Measurements from ENCODE around the gene KRT13. TPM values are rescaled to one million over a fixed set of nuclear protein-coding genes. Genes with fewer than 3 reads are reported as not detected.

Gene KRT13
- total RNA-seq, 2 experiments from 2014 or later, result not detected

DNA sequence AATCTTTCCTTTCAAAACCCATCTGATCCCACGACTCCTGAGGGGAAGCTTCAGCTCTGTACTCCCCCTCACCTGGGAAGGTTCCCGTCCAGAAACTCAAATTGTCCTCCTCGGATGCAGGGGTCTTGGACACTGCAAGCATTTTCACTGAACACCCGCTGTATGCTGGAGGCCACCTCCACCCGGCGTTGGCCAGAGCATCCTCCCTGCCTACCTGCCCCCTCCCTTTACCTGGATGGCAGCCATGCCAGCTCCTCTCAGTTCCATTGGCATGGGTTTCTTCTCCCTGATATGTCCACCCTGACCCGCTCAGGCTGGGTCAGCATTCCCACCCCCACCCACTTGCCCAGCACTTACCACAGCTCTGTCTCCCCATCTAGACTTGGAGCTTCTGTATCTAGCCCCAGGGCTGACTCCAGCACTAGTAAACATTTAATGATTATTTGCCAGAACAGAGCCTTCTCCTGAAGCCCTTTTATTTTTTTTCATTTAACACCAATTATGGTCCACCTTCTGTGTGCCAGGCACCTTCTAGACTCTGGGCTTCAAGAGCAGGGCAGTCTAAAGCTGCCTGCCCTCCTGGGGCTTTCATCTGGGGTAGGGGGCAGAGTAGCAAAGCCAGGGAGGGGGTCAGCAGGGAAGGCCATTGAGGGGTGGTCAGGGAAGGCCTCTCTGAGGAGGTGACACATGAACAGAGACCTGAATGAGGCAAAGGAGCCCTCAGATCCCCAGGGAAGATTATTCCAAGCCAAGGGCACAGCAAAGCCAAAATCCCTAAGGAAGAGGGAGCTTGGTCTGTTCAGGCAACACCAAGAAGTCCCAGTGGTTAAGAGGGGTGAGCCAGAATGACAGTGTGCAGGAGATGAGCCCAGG lies 31.6 kb upstream of the KRT13 start:
- Mint-ChIP-seq H3K27ac (no peak overlapping the region), H3K27me3 (ENCODE audit: low read depth) (peaks cover 2% of the 10 kb centered on the region)
- DNase-seq, result no peak

DNA sequence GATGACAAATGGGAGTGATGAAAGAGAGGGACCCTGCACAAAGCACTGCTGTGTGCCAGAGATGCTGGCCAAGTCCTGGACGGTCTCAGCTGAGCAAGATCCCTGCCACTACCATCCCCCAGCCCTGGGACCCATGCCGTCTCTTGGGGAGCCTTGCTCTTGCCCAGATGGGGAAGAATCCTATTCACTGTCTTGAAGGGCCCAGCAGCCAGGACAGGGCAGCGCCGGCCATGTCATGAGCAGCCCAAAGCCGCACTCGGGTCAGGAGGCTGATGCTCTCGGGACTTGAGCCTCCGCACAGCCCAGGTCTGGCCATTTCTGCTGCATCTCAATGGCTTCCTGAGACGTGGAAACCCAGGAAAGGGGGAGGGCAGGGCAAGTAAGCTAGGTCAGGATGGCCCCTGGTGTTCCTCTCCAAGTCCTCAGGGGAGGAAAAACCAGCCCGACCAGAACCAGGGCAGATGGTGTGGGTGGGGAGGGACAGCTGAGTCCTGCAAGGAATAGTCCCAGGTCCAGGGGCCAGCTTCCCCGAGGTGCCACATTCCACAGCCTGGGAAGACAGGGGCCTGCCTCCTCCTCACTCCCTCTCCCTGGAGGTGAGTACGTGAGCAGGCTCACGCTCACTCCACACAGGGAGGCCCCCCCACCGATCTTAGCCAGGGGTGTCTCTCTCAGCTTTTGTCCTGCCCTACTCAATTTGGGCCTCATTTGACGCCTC lies 30.5 kb upstream of the KRT13 start:
- intact Hi-C loops (cut with micrococcal nuclease), result no loop called here
- peaks cover 6% of the 10 kb centered on the region for H3K27me3 Mint-ChIP-seq (ENCODE audit: low read depth)
- H3K36me3 Mint-ChIP-seq (ENCODE audit: low read depth), result no peaks in the 10 kb centered on the region
- H3K9me3 Mint-ChIP-seq, result no peaks in the 10 kb centered on the region
- CTCF ChIA-PET, result interaction anchor here (0.8 to 2.9 kb wide), 2 partner anchors 13 to 112 kb away, joined by 3 to 9 read pairs; no protein-coding TSS in a partner anchor
- no peaks in the 10 kb centered on the region for H3K4me1 Mint-ChIP-seq (ENCODE audit: low read depth)
- no peak overlapping the region for H3K27ac Mint-ChIP-seq
- H3K4me3 Mint-ChIP-seq, result no peak overlapping the region
- no peak for DNase-seq

More for the DNA sequence above, 31.6 kb upstream of the KRT13 start:
- Mint-ChIP-seq H3K36me3 (ENCODE audit: low read depth) (no peaks in the 10 kb centered on the region), H3K4me1 (ENCODE audit: low read depth) (no peaks in the 10 kb centered on the region), H3K9me3 (no peaks in the 10 kb centered on the region), H3K4me3 (no peak overlapping the region)
- intact Hi-C loops (cut with micrococcal nuclease), result no loop called here
- CTCF ChIA-PET, result interaction anchor here (2.9 kb wide), 1 partner anchor 12 kb away, joined by 9 read pairs; no protein-coding TSS in a partner anchor

DNA sequence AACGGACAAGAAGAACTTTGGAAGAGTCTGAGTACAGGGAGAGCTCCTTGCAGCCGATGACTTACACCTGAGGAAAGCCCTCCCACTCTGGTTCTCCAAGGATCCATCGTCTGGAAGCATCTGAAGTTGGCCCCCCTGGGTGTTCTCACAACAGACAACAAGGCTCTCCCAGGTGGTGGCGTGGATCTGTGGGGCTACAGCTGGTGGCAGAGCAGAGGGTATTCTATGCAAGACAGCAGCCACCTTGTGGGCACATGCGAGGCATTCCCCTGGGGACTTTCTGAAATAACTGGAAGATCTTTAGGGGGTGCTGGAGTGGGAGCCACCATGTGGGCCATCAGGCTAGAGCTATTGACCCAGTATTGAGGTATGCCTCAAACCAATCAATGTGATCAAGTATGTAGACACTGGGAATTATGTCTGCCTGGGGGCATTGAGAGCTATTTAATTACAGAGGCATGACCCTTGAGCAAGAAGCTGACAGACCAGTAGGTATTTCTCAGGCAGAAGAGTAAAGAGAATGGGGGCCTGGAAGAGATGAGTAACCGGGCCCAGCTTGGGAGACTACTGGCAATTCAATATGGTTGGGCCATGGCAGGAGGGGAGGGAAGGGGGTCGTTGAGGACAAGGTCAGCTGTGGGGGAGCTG lies 29.6 kb upstream of the KRT13 start:
- H3K4me1 Mint-ChIP-seq (ENCODE audit: low read depth), result no peaks in the 10 kb centered on the region
- H3K27me3 Mint-ChIP-seq (ENCODE audit: low read depth), result peaks cover 8% of the 10 kb centered on the region

DNA sequence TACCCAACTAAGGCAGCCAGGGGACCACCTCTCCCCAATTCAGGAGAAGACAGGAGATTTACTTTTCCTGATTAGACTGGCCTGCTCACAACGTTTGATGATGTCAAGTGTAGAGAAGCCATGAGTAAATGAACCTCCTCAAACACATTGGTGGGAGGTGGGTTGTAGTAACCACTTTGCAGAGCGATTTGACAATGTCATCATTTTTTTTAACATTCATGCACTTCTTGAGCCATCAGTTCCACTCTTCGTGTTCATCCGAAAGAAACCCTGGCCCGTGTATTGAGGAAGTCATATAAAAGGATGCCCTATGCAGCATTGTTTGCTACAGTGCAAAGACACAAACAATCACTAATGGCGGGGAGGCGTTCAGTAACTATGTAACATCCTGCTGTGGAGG lies 28.2 kb upstream of the KRT13 start:
- no peak for DNase-seq
- CTCF ChIA-PET, result interaction anchor here (0.6 to 1.6 kb wide), 2 partner anchors 15 to 57 kb away, joined by 3 to 8 read pairs; no protein-coding TSS in a partner anchor
- Mint-ChIP-seq H3K27ac (no peak overlapping the region), H3K4me1 (ENCODE audit: low read depth) (no peaks in the 10 kb centered on the region), H3K36me3 (ENCODE audit: low read depth) (no peaks in the 10 kb centered on the region), H3K9me3 (no peaks in the 10 kb centered on the region), H3K27me3 (ENCODE audit: low read depth) (peaks cover 22% of the 10 kb centered on the region), H3K4me3 (no peak overlapping the region)
- intact Hi-C loops (cut with micrococcal nuclease), result no loop called here

More for the DNA sequence above, 29.6 kb upstream of the KRT13 start:
- intact Hi-C loops (cut with micrococcal nuclease), result no loop called here
- H3K27ac Mint-ChIP-seq, result no peak overlapping the region
- CTCF ChIA-PET, result interaction anchor here (0.6 to 2.9 kb wide), 5 partner anchors 14 to 575 kb away, joined by 3 to 9 read pairs (median 4); no protein-coding TSS in a partner anchor
- H3K4me3 Mint-ChIP-seq, result no peak overlapping the region
- DNase-seq, result no peak
- H3K36me3 Mint-ChIP-seq (ENCODE audit: low read depth), result no peaks in the 10 kb centered on the region
- H3K9me3 Mint-ChIP-seq, result no peaks in the 10 kb centered on the region

DNA sequence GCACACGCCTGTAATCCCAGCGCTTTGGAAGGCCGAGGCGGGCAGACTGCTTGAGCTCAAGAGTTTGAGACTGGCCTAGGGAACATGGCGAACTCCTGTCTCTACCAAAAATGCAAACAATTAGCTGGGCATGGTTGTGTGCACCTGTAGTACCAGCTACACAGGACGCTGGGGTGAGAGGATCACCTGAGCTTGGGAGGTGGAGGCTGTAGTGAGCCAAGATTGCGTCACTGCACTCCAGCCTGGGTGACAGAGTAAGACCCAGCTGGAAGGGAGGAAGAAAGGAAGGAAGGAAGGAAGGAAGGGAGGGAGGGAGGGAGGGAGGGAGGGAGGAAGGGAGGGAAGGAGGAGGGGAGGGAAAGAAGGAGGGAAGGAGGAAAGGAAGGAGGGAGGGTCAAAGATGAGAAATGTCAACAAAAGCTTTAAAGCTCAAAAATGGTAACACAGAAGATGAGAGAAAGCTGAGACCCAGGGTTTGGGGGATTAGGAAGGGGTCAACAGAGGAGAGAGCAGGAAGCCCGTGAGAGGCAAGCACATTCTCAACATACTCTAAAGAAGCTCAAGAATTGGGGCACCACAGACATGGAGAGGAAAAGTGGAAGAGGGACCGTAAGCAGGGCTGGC lies 27.6 kb upstream of the KRT13 start:
- Mint-ChIP-seq H3K4me3 (no peak overlapping the region), H3K27me3 (ENCODE audit: low read depth) (peaks cover 27% of the 10 kb centered on the region), H3K4me1 (ENCODE audit: low read depth) (peaks cover 2% of the 10 kb centered on the region), H3K36me3 (ENCODE audit: low read depth) (no peaks in the 10 kb centered on the region), H3K27ac (no peak overlapping the region), H3K9me3 (no peaks in the 10 kb centered on the region)
- CTCF ChIA-PET, result interaction anchor here (0.6 to 1.6 kb wide), 4 partner anchors 16 to 133 kb away, joined by 3 to 8 read pairs (median 3); no protein-coding TSS in a partner anchor
- DNase-seq, result no peak
- intact Hi-C loops (cut with micrococcal nuclease), result no loop called here

DNA sequence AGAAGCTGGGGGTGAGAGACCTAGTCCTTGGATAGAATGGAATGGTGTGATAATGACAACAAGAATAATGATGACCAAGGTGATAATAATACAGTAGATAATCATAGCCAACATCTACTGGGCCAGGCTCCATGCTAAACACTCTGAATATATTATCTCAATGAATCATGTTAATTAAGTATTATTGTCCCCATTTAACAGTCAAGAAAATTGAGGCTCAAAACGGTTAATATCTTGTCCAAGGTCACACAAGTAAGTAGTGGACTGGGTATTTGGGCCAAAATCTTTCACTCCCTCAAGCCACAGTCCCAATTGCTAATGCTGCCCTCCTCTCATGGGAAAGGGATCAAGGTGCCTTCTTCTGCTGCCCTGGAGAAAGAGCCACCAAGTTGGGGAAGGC lies 26.6 kb upstream of the KRT13 start:
- no peak overlapping the region for H3K27ac Mint-ChIP-seq
- peaks cover 36% of the 10 kb centered on the region for H3K27me3 Mint-ChIP-seq (ENCODE audit: low read depth)
- H3K9me3 Mint-ChIP-seq, result no peaks in the 10 kb centered on the region
- H3K4me1 Mint-ChIP-seq (ENCODE audit: low read depth), result peaks cover 2% of the 10 kb centered on the region
- intact Hi-C loops (cut with micrococcal nuclease), result no loop called here
- CTCF ChIA-PET, result interaction anchor here (1.1 to 1.6 kb wide), 2 partner anchors 17 to 134 kb away, joined by 3 to 8 read pairs; no protein-coding TSS in a partner anchor
- DNase-seq, result no peak
- H3K4me3 Mint-ChIP-seq, result no peak overlapping the region
- no peaks in the 10 kb centered on the region for H3K36me3 Mint-ChIP-seq (ENCODE audit: low read depth)

DNA sequence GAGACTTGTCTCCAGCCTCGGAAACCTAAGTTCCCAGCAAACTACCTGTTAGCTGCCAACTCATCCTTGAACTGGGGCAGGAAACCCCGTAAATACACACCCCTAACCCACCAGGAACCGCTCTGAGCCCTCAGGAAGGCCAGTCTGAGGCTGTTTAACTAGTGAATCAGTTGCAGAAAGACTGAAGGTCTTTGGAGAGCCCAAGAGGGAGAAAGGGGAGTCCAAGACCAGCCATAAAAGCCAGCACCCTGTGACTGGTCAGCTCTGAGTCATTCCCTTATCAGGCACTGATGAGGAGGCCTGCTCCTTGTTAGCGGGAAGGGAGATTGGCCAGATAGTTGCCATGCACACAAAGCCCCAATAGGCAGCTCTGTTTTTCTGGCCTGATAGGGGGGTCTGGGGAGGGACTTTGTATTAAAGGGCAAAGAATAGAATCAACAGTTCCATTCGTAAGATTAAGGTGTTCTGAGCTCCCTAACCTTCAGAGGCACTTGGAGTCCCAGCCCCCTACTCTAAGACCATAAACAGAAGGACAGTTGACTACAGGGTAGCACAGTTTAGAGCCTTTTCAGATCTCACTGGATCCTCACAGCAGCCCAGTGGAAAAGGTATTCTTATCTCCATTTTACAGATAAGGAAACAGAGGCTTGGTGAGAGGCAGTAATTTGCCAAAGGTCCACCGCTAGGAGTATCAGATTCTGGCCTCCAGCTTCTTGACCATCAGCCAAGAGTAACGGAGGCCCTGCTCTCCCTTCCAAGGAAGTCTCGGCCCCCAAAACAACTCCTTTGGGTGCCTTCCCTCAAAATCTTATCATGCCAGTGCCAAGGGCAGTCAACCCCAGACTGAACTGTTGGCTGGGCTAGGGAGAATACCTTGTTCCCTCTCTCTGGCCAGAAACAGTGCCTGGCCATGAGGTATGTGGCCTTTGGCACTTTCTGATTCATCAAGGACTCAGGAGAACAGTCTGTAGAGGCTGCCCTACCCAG lies 24.9 kb upstream of the KRT13 start:
- intact Hi-C loops (cut with micrococcal nuclease), result no loop called here
- DNase-seq, result no peak
- peaks cover 2% of the 10 kb centered on the region for H3K4me1 Mint-ChIP-seq (ENCODE audit: low read depth)
- H3K27ac Mint-ChIP-seq, result no peak overlapping the region
- H3K36me3 Mint-ChIP-seq (ENCODE audit: low read depth), result no peaks in the 10 kb centered on the region
- no peaks in the 10 kb centered on the region for H3K9me3 Mint-ChIP-seq
- CTCF ChIA-PET, result interaction anchor here (2.8 kb wide), 1 partner anchor 18 kb away, joined by 12 read pairs; no protein-coding TSS in a partner anchor
- no peak overlapping the region for H3K4me3 Mint-ChIP-seq
- H3K27me3 Mint-ChIP-seq (ENCODE audit: low read depth), result peaks cover 43% of the 10 kb centered on the region

DNA sequence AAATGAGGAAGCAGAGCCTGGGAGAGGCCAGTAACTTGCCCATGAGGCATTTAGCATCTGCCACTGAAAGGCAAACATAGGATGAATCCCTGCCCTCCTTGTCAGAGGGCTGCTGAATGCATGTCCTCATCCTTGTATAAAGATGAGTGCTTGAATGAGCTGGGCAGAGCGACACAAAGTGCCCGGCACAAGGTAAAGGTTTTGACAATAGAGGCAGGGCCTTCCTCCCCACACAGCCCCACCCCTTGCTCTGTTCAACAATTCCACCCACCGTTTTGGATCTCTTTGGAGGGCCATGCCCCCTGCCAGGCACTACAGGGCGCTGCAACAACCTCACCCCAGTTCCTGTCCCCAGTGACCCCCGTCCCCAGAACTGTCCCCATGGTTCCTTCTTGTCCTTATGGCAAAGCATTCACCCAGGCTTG lies 24.1 kb upstream of the KRT13 start:
- CTCF ChIA-PET, result interaction anchor here (0.8 to 2.8 kb wide), 3 partner anchors 13 to 166 kb away, joined by 3 to 12 read pairs (median 3); no protein-coding TSS in a partner anchor
- intact Hi-C loops (cut with micrococcal nuclease), result no loop called here
- Mint-ChIP-seq H3K9me3 (no peaks in the 10 kb centered on the region), H3K27me3 (ENCODE audit: low read depth) (peaks cover 43% of the 10 kb centered on the region), H3K4me3 (no peak overlapping the region), H3K36me3 (ENCODE audit: low read depth) (no peaks in the 10 kb centered on the region), H3K27ac (no peak overlapping the region), H3K4me1 (ENCODE audit: low read depth) (peaks cover 2% of the 10 kb centered on the region)
- no peak for DNase-seq

DNA sequence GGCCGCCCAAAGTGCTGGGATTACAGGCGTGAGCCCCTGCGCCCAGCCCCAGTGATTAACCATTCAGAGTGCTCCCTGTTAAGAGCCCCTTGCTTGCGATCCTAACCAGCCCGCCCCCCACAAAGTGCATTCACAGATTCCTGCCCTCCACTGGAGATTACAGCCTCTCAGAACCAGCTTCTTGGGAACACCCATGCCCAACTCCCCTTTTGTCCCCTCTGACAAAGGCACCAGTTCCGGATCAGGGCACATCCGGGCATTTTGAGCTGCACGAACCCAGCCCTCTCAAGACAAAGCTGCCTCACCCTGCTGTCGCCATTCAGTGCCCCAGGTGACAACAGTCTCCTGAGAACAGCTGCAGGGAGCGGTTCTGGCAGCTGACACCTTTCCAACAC lies 23.5 kb upstream of the KRT13 start:
- peak overlapping the region; percentile 9 for H3K4me3 Mint-ChIP-seq
- CTCF ChIA-PET, result interaction anchor here (0.8 to 2.8 kb wide), 3 partner anchors 13 to 167 kb away, joined by 3 to 12 read pairs (median 3); no protein-coding TSS in a partner anchor
- H3K36me3 Mint-ChIP-seq (ENCODE audit: low read depth), result no peaks in the 10 kb centered on the region
- H3K27ac Mint-ChIP-seq, result no peak overlapping the region
- no peaks in the 10 kb centered on the region for H3K9me3 Mint-ChIP-seq
- H3K4me1 Mint-ChIP-seq (ENCODE audit: low read depth), result peaks cover 2% of the 10 kb centered on the region
- no peak for DNase-seq
- intact Hi-C loops (cut with micrococcal nuclease), result no loop called here
- H3K27me3 Mint-ChIP-seq (ENCODE audit: low read depth), result peaks cover 43% of the 10 kb centered on the region

DNA sequence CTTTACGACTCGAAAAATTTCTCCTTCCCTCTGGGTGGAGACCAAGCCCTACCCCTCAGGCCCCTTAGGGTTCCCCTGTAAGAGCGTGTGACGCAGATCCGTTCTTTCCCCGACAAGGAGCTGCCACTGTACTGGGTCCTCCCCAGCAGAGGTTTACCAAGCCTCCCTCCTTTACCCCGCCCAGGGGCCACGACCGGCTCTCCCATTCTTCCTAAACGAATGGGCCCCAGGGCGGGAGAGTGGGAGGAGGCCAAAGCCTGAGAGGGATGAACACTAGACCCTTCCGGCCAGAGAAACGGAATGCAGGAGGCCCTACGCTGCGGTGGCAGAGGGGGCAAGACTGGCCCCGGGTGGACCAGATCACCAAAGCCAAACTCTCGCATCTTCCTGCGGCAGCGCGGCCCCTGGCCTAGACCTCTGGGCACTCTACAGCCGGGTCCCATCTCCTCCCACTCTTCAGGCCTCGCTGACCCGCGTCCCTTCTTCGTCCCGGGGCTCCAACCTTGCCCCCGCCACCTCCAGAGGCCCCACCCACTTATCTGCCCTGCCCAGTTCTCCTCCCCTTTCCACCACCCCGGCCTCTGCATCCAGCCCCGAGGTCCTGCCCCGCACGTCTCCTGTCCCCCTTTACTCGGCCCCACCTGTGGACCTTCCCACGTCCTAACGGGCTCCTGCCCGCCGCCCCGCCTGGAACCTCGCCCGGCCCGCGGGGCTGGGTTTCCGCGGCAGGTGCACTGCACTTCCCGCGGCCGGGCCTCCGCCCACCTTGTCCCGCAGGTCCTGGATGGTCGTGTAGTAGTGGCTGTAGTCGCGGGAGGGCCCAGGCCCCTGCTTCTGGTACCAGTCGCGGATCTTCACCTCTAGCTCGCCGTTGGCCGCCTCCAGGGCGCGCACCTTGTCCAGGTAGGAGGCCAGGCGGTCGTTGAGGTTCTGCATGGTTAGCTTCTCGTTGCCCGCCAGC lies 21.9 kb upstream of the KRT13 start:
- Mint-ChIP-seq H3K36me3 (ENCODE audit: low read depth) (no peaks in the 10 kb centered on the region), H3K27me3 (ENCODE audit: low read depth) (peaks cover 41% of the 10 kb centered on the region), H3K4me3 (peak overlapping the region; percentile 24), H3K27ac (no peak overlapping the region), H3K9me3 (no peaks in the 10 kb centered on the region), H3K4me1 (ENCODE audit: low read depth) (peaks cover 2% of the 10 kb centered on the region)
- intact Hi-C loops (cut with micrococcal nuclease), result no loop called here
- CTCF ChIA-PET, result no interaction called here
- DNase-seq, result peak; percentile 15

All from activated naive CD4-positive, alpha-beta T cell treated with anti-CD3 and anti-CD28 coated beads for 36 hours (primary cell).